GM21825 (cell line): ENCODE results near the gene PPARA.

Source experiments
- ATAC-seq: cut with Tn5 transposase; IDR thresholded peaks from one replicate; pipeline ENCODE4 v1.9.1; 2021; ENCODE audit warnings: mild to moderate bottlenecking, moderate library complexity; ENCODE audit not compliant: unreplicated experiment

PPARA gene

GRCh38 chr22:46113910-46114517 is 36.3 kb upstream of the PPARA start:
- ATAC-seq: no peak

DNA sequence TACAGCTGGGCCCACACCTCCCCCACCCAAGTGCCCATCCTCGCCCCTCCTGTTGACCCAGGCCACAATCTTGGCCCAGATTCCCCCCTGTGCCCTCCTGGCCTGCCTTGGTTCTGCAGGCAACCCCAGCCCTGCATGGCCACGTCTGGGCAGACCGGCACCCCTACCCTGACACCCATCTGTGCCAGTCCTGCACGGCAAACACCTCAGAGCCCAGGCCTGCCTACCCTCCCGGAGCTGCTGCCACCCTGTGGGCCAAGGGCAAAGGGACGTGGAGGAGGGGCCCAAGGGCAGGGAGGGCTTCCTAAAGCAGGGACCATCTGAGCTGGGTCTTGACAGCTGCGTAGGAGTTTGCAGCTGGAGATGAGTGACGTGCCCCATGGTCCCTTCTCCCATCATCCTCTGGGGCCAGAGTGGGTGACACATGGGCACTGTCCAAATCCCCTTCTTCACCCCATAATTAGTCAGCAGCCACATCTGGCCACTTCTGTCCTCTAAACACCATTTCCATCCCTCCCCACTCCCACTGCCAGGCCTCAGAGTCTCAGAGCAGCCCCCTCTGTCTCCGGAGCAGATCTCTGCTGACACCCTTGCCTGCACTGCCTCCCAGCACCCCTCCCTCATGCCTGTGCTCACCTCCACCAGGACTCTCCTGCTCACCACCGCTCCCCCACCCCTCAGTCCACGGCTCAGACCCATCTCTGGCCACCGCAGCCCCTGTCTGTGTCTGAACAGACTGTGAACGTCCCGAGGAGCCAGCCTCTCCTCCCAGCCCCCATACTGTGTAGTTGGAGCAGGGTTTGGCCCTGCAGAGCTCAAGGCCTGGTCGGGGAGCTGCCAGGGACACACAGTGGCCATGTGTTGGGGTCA is 35.6 kb upstream of the PPARA start:
- ATAC-seq: no peak

DNA sequence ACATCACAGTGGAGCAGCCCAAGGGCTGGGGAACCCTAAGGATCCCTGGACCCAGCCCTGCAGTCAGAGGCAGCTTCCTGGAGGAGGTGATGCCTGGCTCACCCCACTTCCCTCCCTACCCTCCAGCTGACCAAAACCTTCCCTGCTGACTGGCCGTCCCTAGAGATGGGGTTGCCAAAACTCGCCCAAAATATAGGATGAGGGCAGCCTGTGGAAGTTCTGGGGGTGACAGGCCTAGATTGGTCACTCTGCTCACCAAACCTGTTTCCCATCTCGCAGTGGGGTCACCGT is 35.0 kb upstream of the PPARA start:
- no peak for ATAC-seq

DNA sequence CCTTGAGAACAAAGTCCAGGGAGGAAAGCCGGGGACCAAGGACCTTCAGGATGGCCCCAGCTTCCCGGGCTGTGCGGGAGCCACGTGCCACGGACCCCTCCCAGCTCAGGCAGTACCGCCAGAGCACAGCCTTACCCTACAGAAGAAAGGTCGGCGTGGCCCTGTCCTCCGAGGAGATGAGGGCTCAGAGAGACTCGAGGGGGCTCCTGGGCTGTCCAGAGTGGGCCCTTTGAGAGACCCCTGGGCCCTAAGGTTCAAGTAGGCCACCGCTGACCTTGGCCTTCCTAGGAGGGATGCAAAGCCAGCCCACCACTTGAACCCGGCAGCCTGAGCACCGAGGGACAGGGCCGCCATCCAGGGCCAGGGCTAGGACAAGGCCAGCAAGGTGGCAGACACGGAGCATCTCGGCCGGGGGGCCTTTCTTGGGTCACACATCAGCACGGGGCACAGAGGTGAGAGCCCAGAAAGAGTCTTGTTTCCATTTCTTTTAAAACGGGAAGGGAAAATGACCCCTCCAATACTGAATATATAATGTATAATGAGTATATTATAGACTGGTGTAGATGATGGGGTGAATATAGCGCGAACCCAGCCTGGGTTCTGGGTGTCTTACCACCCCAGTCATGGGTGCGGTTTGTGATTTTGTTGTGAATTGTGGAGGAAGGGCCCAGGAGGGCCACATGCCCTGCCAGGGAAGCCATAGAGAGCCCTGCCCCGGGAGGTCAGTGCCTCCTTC is 34.4 kb upstream of the PPARA start:
- ATAC-seq: no peak

DNA sequence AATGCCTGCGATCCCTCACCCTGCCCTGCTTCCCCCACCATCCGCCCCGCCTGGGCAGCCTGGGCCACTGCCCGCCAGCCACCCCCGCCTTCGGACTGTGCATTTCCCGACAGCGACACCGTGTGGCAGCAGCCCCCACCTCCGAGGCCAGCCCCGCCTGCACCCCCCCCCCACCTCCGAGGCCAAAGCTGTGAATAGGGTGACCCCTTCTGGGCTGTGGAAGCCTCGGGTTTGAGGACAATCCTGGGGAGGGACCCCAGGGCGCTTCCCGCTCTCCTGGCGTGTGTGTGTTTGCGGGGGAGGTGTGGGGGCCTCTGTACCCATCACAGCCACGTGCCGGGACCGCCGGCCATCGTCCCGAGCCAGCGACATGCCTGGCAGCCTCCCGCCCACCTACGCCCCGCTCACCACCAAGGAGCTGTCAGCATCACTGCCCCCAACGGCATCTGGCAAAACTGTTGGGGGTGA is 33.8 kb upstream of the PPARA start:
- ATAC-seq: no peak

DNA sequence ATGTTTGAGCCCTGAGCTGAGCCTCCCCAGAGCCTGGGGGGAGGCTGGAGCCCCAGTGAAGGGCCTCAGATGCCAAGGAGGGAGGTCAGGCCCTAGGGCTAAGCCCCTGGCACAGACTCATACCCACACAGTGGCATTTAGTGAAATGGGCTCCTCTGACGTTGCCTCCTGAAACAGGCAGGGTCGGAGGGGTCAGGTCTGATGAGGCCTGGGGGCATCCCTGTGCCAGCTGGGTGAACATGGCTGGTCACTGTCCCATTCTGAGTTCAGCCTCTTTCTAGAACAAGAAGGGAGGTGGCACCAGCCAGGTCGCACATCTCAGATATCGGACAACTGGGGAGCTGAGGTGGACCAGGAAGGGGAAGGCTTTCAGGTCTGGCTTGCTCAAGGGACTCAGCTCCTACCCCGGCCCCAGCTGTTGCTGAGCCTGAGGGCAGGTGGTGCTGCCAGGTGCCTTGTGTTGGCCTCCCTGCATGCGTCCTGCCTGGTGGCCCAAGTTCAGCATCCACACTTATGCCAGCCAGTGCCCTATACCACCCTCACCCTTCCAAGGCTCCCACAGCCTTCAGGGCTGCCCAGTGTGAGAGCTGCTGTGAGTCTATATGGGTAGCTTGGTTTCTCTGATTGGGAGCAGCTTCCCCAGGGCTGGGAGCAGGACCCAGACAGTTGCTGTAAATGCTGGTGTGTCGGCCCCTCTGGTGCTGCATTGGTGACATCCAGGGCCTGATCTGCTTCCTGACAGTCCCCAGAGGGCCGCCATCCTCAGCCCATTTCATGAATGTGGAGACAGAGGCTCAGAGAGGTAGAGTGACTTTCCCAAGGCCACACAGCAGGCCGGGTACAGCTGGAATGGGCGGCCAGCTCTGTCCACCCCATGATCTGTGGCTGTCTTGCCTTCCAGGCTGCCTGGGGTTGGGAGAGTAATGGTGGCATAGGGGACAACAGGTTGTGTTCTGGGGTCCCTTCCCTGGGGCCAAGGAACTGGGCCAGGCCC is 32.8 kb upstream of the PPARA start:
- ATAC-seq: no peak

- ATAC-seq: no peak
Measured at GRCh38 chr22:46119093-46119728, 31.1 kb upstream of the PPARA start.

DNA sequence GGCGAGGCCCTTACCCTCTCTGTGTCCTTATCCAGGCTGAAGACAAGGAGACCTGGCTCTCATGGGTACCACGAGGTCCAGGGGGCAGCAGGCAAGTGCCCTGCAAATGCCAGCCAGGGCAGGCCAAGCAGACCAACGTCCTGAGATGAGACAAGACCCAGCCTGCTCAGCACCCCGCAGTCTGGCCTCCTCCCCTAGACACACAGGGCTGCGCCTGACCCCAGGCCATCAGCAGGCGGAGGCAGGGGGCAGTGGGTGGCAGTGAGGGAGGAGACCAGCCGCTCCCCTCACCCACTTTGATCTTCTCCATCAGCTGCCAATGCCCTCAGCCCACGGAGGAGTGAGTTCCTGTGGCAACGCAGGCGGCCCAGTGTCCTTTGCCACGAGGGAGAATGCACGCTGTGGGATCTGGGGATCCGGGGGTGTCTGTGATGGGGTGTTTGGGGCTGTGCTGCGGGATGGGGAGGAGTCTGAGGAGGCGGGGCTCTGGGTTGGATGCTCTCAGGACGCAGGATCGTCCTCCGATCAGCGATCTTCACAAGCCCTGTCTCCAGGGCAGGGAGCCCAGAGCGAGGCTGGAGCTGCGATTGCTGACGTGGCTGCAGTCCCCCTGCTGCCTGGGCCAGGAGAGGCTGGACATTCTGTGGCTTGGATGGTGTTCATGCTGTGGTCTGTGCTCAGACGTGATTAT is 30.5 kb upstream of the PPARA start:
- no peak for ATAC-seq

DNA sequence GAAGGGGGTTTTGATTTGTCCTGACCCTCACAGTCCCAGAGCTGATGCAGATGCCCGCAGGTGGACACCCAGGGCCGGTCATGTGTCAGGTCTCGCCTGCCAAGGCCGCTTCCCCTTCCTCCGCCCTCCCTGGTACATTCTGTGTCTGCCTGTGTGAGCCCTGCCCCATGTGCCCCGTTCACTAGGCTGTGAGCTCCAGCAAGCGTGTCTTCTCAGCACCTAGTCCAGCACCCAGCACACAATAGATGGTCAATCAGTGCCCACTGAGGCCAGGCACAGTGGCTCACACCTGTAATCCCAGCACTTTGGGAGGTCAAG is 29.9 kb upstream of the PPARA start:
- no peak for ATAC-seq

DNA sequence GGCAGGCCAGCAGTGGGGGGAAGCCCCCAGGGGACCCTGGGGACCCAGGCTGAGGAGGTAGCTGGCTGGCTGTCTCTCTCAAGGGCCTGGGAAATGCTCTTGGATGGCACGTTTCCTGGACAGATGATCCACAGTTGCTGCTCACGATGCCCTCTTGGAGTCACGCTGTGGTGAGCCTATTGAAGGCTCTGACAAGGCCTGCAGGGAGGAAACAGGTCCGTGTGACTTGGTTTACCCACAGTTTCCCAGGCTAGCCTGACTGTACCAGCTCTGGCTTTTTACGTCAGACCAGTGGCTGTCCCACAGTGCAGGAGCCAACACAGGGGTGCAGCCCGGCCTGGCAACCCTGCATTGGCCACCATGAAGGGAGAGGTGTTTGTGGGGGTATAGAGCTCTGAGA is 29.2 kb upstream of the PPARA start:
- no peak for ATAC-seq

DNA sequence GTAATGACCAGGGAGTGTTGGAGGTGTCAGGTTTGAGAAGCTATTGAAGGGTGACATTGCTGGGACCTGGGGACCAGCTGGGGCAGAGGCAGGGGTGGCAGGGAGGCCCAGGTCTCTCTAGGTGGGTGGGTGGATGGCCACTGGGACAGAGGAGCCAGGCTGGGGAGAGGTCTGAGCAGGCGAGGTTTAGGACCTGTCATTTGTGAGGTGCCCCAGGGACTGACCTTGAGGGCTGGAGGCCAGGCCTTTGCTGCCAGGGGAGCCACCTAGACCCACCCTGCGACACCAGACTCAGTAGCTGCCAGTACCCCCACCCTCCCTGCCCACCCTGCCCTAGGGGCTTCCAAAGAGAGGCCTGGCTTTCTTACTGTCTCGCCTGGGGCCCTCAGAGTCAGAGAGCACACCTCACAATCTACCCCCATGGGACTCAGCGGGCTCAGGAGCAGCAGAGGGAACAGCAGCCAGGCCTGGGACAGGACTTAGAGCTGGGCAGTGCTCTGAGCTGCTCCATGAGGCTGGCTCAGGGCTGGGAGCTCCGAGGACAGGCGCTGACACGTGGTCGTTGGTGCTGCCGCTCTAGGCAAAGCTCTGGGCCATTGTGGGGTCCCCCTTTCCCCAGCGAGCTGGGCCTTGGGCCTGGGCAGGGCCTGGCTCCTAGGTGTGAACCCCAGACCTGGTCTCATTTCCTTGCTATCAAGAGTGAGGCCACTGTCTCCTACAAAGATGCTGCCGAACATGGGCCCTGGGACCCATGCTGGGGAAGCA is 28.6 kb upstream of the PPARA start:
- ATAC-seq: no peak

DNA sequence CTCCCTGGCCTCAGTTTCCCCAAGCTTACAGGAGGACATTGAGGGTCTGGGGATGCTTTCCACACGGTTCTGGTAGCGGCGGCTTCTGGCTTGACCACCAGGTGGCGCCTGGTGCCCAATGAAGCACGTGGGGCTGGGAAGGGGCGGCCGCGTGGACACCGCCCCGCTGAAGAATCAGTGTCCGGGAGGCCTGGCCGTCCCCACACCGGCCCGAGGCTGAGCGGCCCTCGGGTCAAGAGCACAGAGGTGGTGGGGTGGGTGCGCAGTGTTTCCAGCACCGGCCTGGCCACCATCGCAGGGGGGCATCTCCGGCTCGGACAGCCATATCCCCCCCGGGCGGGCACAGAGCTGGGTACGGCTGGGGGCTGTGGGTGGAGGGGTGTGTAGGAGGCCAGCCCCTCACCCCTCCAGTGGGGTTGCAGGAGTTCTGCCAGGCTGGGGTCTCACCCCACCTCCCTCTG is 27.8 kb upstream of the PPARA start:
- ATAC-seq: no peak

DNA sequence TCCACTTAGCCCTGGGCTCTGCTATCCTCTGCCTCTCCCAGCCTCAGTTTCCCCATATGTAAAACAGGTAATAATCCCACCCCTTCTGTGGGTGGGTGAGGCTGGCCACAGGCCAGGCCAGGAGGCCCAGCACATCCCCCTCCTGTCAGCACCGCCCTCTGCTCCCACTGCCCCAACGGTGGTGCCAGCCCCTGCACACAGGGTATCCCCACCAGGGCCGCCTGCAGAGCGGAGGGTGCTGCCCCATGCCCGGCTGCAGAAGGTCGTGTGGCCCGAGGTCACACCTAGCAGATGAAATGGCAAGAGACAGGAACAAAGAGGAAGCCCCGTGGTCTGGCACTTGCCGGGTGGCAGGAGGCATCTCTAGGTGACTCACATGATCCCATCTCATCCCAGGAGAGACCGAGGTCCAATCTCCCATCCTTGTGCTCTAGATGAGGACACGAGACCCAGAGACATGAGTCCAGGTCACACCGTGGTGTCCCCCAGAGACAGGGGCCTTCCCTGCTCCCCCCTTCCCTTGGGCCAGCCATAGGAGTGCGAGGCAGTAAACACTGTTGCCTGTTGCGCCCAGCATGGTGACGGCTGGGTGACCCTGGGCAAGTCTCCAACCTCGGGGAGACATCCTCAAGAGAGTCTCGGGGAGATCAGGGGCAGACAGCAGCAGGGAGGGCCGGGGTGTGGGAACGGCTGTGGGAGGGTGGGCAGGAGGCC is 27.2 kb upstream of the PPARA start:
- no peak for ATAC-seq

DNA sequence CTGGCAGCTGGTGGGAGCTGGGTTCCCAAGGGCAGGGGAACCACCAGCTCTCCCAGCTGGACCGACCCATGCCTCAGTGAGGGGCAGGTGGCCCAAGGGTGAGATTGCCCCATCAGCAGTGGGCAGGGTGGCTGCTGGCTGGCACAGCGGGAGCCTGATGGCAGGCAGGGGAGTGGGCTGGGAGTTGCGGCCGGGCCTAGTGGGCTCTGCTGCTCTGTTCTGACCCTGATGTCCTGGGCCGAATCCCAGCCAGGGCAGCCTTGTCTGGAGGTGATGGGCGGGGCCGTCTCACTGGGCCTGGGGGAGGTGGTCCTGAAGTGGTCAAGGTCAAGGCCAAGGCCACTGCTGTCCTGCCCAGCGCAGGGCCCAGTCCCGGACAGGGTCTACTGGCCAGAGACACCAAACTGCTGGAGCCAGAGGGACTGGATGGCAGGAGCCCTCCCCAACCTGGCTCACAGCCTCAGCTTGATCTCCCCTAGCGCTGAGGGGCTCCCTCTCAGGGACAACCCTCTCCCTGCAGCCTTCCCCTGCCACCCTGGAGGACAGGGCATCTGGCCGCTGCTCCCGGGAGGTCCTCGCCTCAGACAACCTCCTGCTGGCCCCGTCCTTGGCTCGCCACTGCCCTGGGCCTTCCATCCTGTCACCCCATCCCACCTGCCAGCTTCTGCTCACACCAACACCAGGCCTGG is 26.5 kb upstream of the PPARA start:
- no peak for ATAC-seq

- ATAC-seq: no peak
Measured at GRCh38 chr22:46124383-46125144, 25.8 kb upstream of the PPARA start.

DNA sequence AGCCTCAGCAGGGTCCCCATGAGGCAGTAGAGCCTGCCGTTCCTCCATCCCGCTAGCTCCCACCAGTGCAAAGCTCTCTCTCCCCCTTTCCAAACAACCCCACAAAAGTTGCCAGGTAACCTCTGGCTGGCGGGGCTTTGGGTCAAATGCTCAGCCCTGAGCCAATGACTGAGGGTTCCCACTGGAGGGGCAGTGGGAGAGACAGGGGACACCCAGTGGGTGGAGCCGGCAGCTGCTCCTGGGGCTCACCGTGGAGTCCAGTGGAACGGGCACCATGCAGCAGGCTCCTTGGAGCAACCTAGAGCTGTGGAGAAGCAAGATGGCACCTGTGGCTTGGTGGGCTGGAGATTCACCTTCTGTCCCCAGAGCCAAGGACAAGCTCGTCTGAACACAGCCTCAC is 25.0 kb upstream of the PPARA start:
- no peak for ATAC-seq
